ENCODE data around the gene MYCN.

MYCN gene

GRCh38 chr2:15969214-15969613 lies 28.9 kb downstream of the MYCN start:
- no peaks in the 10 kb centered on the region for H3K9me3 ChIP-seq
- H3K4me3 ChIP-seq (ENCODE audit: low read depth in 1 of 2, low read length in 1 of 2), result no peak overlapping the region
- TF ChIP-seq CTCF (IDR thresholded peaks at IDR 0.05), result no peak
- no peaks in the 10 kb centered on the region for H3K4me1 ChIP-seq (ENCODE audit: control insufficient read depth in 1 of 2, insufficient read depth in 1 of 2, low read depth in 1 of 2, low read length in 1 of 2)
- no peaks in the 10 kb centered on the region for H3K36me3 ChIP-seq
- no peak overlapping the region for H3K27ac ChIP-seq
- H3K27me3 ChIP-seq, result no peaks in the 10 kb centered on the region

- H3K9me3 ChIP-seq, result no peaks in the 10 kb centered on the region
- H3K27ac ChIP-seq, result no peak overlapping the region
- no peak for TF ChIP-seq CTCF (IDR thresholded peaks at IDR 0.05)
- no peak overlapping the region for H3K4me3 ChIP-seq (ENCODE audit: low read depth in 1 of 2, low read length in 1 of 2)
- no peaks in the 10 kb centered on the region for H3K4me1 ChIP-seq (ENCODE audit: control insufficient read depth in 1 of 2, insufficient read depth in 1 of 2, low read depth in 1 of 2, low read length in 1 of 2)
- no peaks in the 10 kb centered on the region for H3K36me3 ChIP-seq
- no peaks in the 10 kb centered on the region for H3K27me3 ChIP-seq
Observed at GRCh38 chr2:15970701-15971100, 30.4 kb downstream of the MYCN start.

GRCh38 chr2:15971351-15971750 lies 31.0 kb downstream of the MYCN start:
- no peak for TF ChIP-seq CTCF (IDR thresholded peaks at IDR 0.05)
- H3K27me3 ChIP-seq, result no peaks in the 10 kb centered on the region
- H3K36me3 ChIP-seq, result no peaks in the 10 kb centered on the region
- no peaks in the 10 kb centered on the region for H3K4me1 ChIP-seq (ENCODE audit: control insufficient read depth in 1 of 2, insufficient read depth in 1 of 2, low read depth in 1 of 2, low read length in 1 of 2)
- no peak overlapping the region for H3K27ac ChIP-seq
- no peaks in the 10 kb centered on the region for H3K9me3 ChIP-seq
- no peak overlapping the region for H3K4me3 ChIP-seq (ENCODE audit: low read depth in 1 of 2, low read length in 1 of 2)

GRCh38 chr2:15971831-15972522 lies 31.6 kb downstream of the MYCN start:
- Histone ChIP-seq H3K36me3 (no peaks in the 10 kb centered on the region), H3K4me3 (ENCODE audit: low read depth in 1 of 2, low read length in 1 of 2) (no peak overlapping the region), H3K27me3 (no peaks in the 10 kb centered on the region), H3K4me1 (ENCODE audit: control insufficient read depth in 1 of 2, insufficient read depth in 1 of 2, low read depth in 1 of 2, low read length in 1 of 2) (no peaks in the 10 kb centered on the region), H3K27ac (no peak overlapping the region), H3K9me3 (no peaks in the 10 kb centered on the region)
- TF ChIP-seq CTCF (IDR thresholded peaks at IDR 0.05), result no peak

GRCh38 chr2:15973481-15974401 lies 33.4 kb downstream of the MYCN start:
- Histone ChIP-seq H3K9me3 (no peaks in the 10 kb centered on the region), H3K36me3 (no peaks in the 10 kb centered on the region), H3K4me1 (ENCODE audit: control insufficient read depth in 1 of 2, insufficient read depth in 1 of 2, low read depth in 1 of 2, low read length in 1 of 2) (no peaks in the 10 kb centered on the region), H3K27ac (no peak overlapping the region), H3K4me3 (ENCODE audit: low read depth in 1 of 2, low read length in 1 of 2) (no peak overlapping the region), H3K27me3 (no peaks in the 10 kb centered on the region)
- no peak for TF ChIP-seq CTCF (IDR thresholded peaks at IDR 0.05)
